Heart left ventricle (tissue), 16 donors: ENCODE data around the gene CALML5. TPM values are rescaled to one million over a fixed set of nuclear protein-coding genes. Genes with fewer than 3 reads are reported as not detected.
"Not testable (repeated sequence)": the region's sequence is repeated elsewhere in the genome, so short reads cannot be mapped to it uniquely, and the experiment has no call there.

ENCODE experiments used
- ATAC-seq, 4 donors: fragments of 200-7000 bp; cut with Tn5 transposase; one replicate each; pipeline ENCODE4 v1.9.1; 2020 to 2022; ENCODE audit warnings: moderate library complexity in 4 of 4, mild to moderate bottlenecking in 3 of 4, moderate number of reproducible peaks in 1 of 4
- DNase-seq, 5 donors: peaks; one replicate each; pipeline ENCODE4 v3.0.0-alpha.2; 2020
- H3K27ac ChIP-seq, 12 donors: fragments of 200-600 bp; sonication (generic) in 4 of 12; one replicate each; pipeline versions ENCODE4 v1.5.0 to v1.8.0; 2016 to 2022; ENCODE audit warnings: mild to moderate bottlenecking in 2 of 12
- H3K27me3 ChIP-seq, 9 donors: fragments of 200-600 bp; sonication (generic) in 2 of 9; one replicate each; pipeline versions ENCODE4 v1.5.1 to v1.8.0; 2016 to 2022; ENCODE audit warnings: mild to moderate bottlenecking in 3 of 9
- H3K36me3 ChIP-seq, 9 donors: fragments of 200-600 bp; sonication (generic) in 2 of 9; one replicate each; pipeline versions ENCODE4 v1.5.0 to v1.8.0; 2018 to 2022; ENCODE audit warnings: mild to moderate bottlenecking in 2 of 9
- H3K4me1 ChIP-seq, 12 donors: fragments of 200-600 bp; sonication (generic) in 4 of 12; one replicate each; pipeline versions ENCODE4 v1.5.0 to v1.8.0; 2016 to 2022; ENCODE audit warnings: mild to moderate bottlenecking in 3 of 12
- H3K4me3 ChIP-seq, 12 donors: fragments of 200-600 bp; sonication (generic) in 4 of 12; one replicate each; pipeline versions ENCODE4 v1.5.0 to v1.8.0; 2017 to 2022; ENCODE audit warnings: mild to moderate bottlenecking in 9 of 12, moderate library complexity in 4 of 12
- H3K9me3 ChIP-seq, 12 donors: fragments of 200-600 bp; sonication (generic) in 4 of 12; one replicate each; pipeline versions ENCODE4 v1.5.0 to v1.8.0; 2016 to 2022; ENCODE audit warnings: mild to moderate bottlenecking in 1 of 12
- CTCF ChIP-seq, 12 donors: fragments of 200-600 bp; sonication (generic) in 4 of 12; IDR thresholded peaks; one replicate each; pipeline versions ENCODE4 v1.5.0 to v1.8.0; 2018 to 2022; ENCODE audit warnings: antibody characterized with exemption in 12 of 12, mild to moderate bottlenecking in 5 of 12
- POLR2A ChIP-seq, 2 donors: fragments of 450-650 bp; IDR thresholded peaks; one replicate each; pipeline ENCODE4 v1.6.1; 2017; ENCODE audit warnings: antibody characterized with exemption in 2 of 2, mild to moderate bottlenecking in 2 of 2, moderate library complexity in 2 of 2
- WGBS, 4 donors: extraction: QIAGEN DNeasy Blood & Tissue Kit in 2 of 4; methylation state at CpG; one replicate each; pipeline versions ENCODE4 v1.1.5 to v1.1.7; 2013 to 2018; 5-methylcytosine and 5-hydroxymethylcytosine counted together
- intact Hi-C, 10 donors: fragments of 100-400 bp; cut with DNase I; formaldehyde crosslinking; loops; one replicate each; pipeline versions ENCODE4 v1.11.1 to v1.14.2; 2022
- polyA plus RNA-seq, 2 donors: library from polyadenylated mRNA; stranded (reverse); fragments of 200-250 nt; gene quantifications; one replicate each; pipeline ENCODE4 v1.2.3, GENCODE V29; 2013
- total RNA-seq, 9 donors: library from RNA; depleted of rRNA in 2 of 9; stranded (reverse); fragments of >200 nt in 2 of 9; fragmentation: NEBNext Ultra II Directional in 3 of 9; extraction: Animal tissue kit (Norgen Biotek cat#: 25700) in 3 of 9; gene quantifications; one replicate each; pipeline versions ENCODE4 v1.1.0 to v1.2.4, GENCODE V29; 2016 to 2023
- donor health status: ischemic (EF 13 %, LVEDD 7.1; RV severe dilation, severe dysfunction).
- donor health status: healthy with polysubstance abuse.
- donor health status: DM: no; HTN: yes; CAD: no.
- donor health status: DM: no; HTN: no; CAD: no.
- donor health status: ischemic (EF 25% LVEDD 6.9; RV normal size, moderate dysfunction).
- donor health status: ischemic (EF 25% LVEDD 5.7; RV mildly dilated, moderate dysfunction).
- donor health status: healthy.
- donor health status: DM: yes; HTN: yes; CAD: no.
- donor health status: ischemic (EF 35%, LVEDD 5.7; RV mildly dilated, moderate dysfunction).
- donor health status: nonischemic (EF 11% LVEDD 7.7; RV severe dilation, severe dysfunction).
- donor health status: DM: yes; HTN: yes; CAD: no.
- donor health status: PGD.
- donor health status: ischemic (EF 29% LVEDD 5.4; RV normal size, mild dysfunction).
- donor health status: nonischemic (EF 23%, LVEDD 6.1; RV moderate dilation, normal function).

Gene CALML5
- total and polyA plus RNA-seq, 11 donors: not detected

- Histone ChIP-seq H3K4me3 (no peak overlapping the region), H3K27me3 (no peaks in the 10 kb centered on the region), H3K4me1 (no peaks in the 10 kb centered on the region), H3K27ac (no peak overlapping the region), H3K9me3 (no peaks in the 10 kb centered on the region), H3K36me3 (no peaks in the 10 kb centered on the region)
- ATAC-seq: no peak
- DNase-seq: no peak
- 83 to 95% (median 92%) methylated on average over 11 of the region's 11 CpGs for WGBS, 4 donors
- TF ChIP-seq POLR2A (IDR thresholded peaks at IDR 0.05) (no peak), CTCF (IDR thresholded peaks at IDR 0.05) (no peak)
- intact Hi-C loops: no loop called here
Measured at GRCh38 chr10:5477948-5478693, 21.2 kb downstream of the CALML5 start.

- H3K9me3 ChIP-seq: no peaks in the 10 kb centered on the region
- TF ChIP-seq POLR2A (IDR thresholded peaks at IDR 0.05) (no peak), CTCF (IDR thresholded peaks at IDR 0.05) (no peak)
- no peaks in the 10 kb centered on the region for H3K4me1 ChIP-seq
- H3K4me3 ChIP-seq: no peak overlapping the region
- 79 to 85% (median 82%) methylated on average over 13 of the region's 13 CpGs for WGBS, 4 donors
- no peak overlapping the region for H3K27ac ChIP-seq
- H3K27me3 ChIP-seq: no peaks in the 10 kb centered on the region
- H3K36me3 ChIP-seq: no peaks in the 10 kb centered on the region
- no peak for ATAC-seq
- intact Hi-C loops: no loop called here
- DNase-seq: no peak
Measured at GRCh38 chr10:5476918-5477525, 22.3 kb downstream of the CALML5 start.

- H3K27ac ChIP-seq, H3K9me3 ChIP-seq, ATAC-seq, H3K4me3 ChIP-seq, H3K27me3 ChIP-seq, DNase-seq, intact Hi-C loops, H3K36me3 ChIP-seq, H3K4me1 ChIP-seq: not testable (repeated sequence)
- WGBS, 4 donors: 94 to 96% (median 96%) methylated on average over 11 to 12 of the region's 12 CpGs
Measured at GRCh38 chr10:5475974-5476807, 23.2 kb downstream of the CALML5 start.

- ATAC-seq, H3K4me3 ChIP-seq, H3K9me3 ChIP-seq, H3K27ac ChIP-seq, H3K4me1 ChIP-seq, intact Hi-C loops, H3K27me3 ChIP-seq, DNase-seq, H3K36me3 ChIP-seq: not testable (repeated sequence)
- 78 to 97% (median 95%) methylated on average over 6 to 8 of the region's 8 CpGs for WGBS, 4 donors
Measured at GRCh38 chr10:5475088-5475487, 24.3 kb downstream of the CALML5 start.

GRCh38 chr10:5474642-5475041 lies 24.7 kb downstream of the CALML5 start:
- intact Hi-C loops, H3K27me3 ChIP-seq, DNase-seq, H3K9me3 ChIP-seq, H3K4me1 ChIP-seq, ATAC-seq, H3K36me3 ChIP-seq, H3K27ac ChIP-seq, H3K4me3 ChIP-seq: not testable (repeated sequence)
- WGBS, 4 donors: 86 to 93% (median 90%) methylated on average over 4 of the region's 4 CpGs
